WTC11 (cell line): Measurements from ENCODE around the gene ZNG1C. TPM values are rescaled to one million over a fixed set of nuclear protein-coding genes. Genes with fewer than 3 reads are reported as not detected.
"Not testable (repeated sequence)": the region's sequence is repeated elsewhere in the genome, so short reads cannot be mapped to it uniquely, and the experiment has no call there.

Experiments
- ATAC-seq: fragments of 200-7000 bp; cut with Tn5 transposase; 2 replicates; pipeline ENCODE4 v1.10.0; 2021; ENCODE audit warnings: mild to moderate bottlenecking, moderate library complexity
- Bru-seq: library from RNA; stranded (reverse); fragments of 400-500 nt; gene quantifications from one replicate; lab custom pipeline; 2021; lab: Mats Ljungman, UMichigan
- CTCF ChIA-PET: fragments of 300-600 bp; sonication (Branson Sonifier 250); formaldehyde crosslinking; loops from one replicate; lab custom pipeline; 2021; ENCODE audit warnings: antibody characterized with exemption; lab: Charles Lee
- POLR2A ChIA-PET: fragments of 350-600 bp; sonication (Branson Sonifier 250); formaldehyde crosslinking; loops from one replicate; lab custom pipeline; 2021; ENCODE audit warnings: antibody characterized with exemption; lab: Charles Lee
- DNase-seq: peaks from one replicate; pipeline ENCODE4 v3.0.0; 2021; ENCODE audit warnings: low spot score
- H3K27ac Mint-ChIP-seq: 2 replicates; pipeline ENCODE4 v1.8.0; 2021; ENCODE audit warnings: mixed read lengths
- H3K27me3 Mint-ChIP-seq: 2 replicates; pipeline ENCODE4 v1.8.0; 2021; ENCODE audit warnings: low read depth, mild to moderate bottlenecking, moderate library complexity, mixed read lengths
- H3K36me3 Mint-ChIP-seq: 2 replicates; pipeline ENCODE4 v1.8.0; 2021; ENCODE audit warnings: mixed read lengths
- H3K4me1 Mint-ChIP-seq: 2 replicates; pipeline ENCODE4 v1.8.0; 2022; ENCODE audit warnings: mixed read lengths
- H3K4me3 Mint-ChIP-seq: 2 replicates; pipeline ENCODE4 v1.8.0; 2021; ENCODE audit warnings: mild to moderate bottlenecking, moderate library complexity, mixed read lengths
- H3K9me3 Mint-ChIP-seq: 2 replicates; pipeline ENCODE4 v1.8.0; 2021; ENCODE audit warnings: mixed read lengths
- long read RNA-seq, 3 experiments: library from RNA in 1 of 3; library from capped mRNA in 1 of 3; library from polyadenylated mRNA in 1 of 3; unstranded in 2 of 3; stranded (forward) in 1 of 3; transcript quantifications; one replicate each; pipeline ENCODE4 v2.0.0, GENCODE V29; 2021
- total RNA-seq: library from RNA; stranded (reverse); gene quantifications from 3 replicates; pipeline ENCODE4 v1.2.3, GENCODE V29; 2021

Gene ZNG1C
- total RNA-seq (22.2 to 27.4 TPM (median 22.5 TPM) in 3 replicates), Bru-seq, nascent RNA (percentile 66 among the genes with signal in this experiment)
- long read RNA-seq, experiment 1, transcript CBWD3-201 (15 exons, 2,165 nt), result minor isoform, 5 of 70 reads
- long read RNA-seq, experiment 1, transcript CBWD3-206 (3 exons, 1,736 nt), result major isoform, 18 of 70 reads
- long read RNA-seq, experiment 1, partial matches to known transcripts, result 1 of 70 reads
- long read RNA-seq, experiment 1, other reads (novel, unspliced or antisense), result 43 of 70 reads
- long read RNA-seq, experiment 2, transcript CBWD3-206 (3 exons, 1,736 nt), result major isoform, 11 of 17 reads
- long read RNA-seq, experiment 2, partial matches to known transcripts, result 1 of 17 reads
- long read RNA-seq, experiment 2, other reads (novel, unspliced or antisense), result 4 of 17 reads
- long read RNA-seq, experiment 3, transcript CBWD3-206 (3 exons, 1,736 nt), result minor isoform, 14 of 82 reads
- long read RNA-seq, experiment 3, transcript CBWD3-201 (15 exons, 2,165 nt), result major isoform, 19 of 82 reads
- long read RNA-seq, experiment 3, partial matches to known transcripts, result 0 of 82 reads
- long read RNA-seq, experiment 3, other reads (novel, unspliced or antisense), result 46 of 82 reads

DNA sequence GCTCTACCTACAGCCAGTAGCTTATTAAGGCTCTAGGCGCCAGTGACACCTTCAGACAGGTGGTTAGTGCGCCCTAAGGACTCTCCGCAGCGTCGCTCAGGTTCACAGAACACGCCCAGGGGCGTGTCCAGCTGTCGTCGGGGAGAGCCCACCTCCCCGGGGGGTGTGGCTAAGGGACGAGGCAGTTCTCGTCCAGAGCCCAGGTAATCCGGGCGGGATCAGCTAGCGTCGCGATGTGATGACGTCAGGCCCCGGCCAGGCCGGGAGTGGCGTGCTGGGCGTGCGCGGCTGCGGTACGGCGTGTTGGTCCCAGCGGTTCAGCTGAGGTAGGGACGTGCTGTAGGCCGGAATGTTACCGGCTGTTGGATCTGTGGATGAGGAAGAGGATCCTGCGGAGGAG lies at the start of gene ZNG1C:
Gene ZNG1C, plus strand, starts transcription at position 301 of the 400 bp plus-strand sequence. Its CDS starts 49 bp downstream, at position 350.
- POLR2A ChIA-PET, DNase-seq, H3K27me3 Mint-ChIP-seq, H3K27ac Mint-ChIP-seq, H3K9me3 Mint-ChIP-seq, H3K36me3 Mint-ChIP-seq, H3K4me3 Mint-ChIP-seq, H3K4me1 Mint-ChIP-seq, ATAC-seq, CTCF ChIA-PET: not testable (repeated sequence)

DNA sequence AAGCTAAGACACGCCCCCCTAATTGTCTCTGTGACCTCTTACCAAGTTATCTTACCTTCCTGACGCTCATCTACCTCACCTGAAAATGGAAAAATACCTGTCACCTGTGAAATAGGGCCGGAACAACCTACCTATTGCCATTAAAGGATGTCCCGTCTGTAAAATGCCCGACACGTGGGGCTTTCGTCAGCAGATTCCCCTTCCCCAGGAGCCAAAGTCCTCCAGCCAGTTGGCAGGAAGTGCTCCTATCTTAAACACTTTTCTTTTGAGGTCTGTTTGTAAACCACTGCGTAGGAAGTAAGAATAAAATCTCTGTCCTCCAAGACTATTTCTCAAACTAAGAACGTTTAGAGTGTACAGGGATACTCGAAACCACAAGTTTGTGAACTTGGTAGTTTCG lies 654 bp downstream of the ZNG1C start:
- H3K27ac Mint-ChIP-seq, H3K9me3 Mint-ChIP-seq, ATAC-seq, CTCF ChIA-PET, H3K4me1 Mint-ChIP-seq, H3K27me3 Mint-ChIP-seq, H3K36me3 Mint-ChIP-seq, DNase-seq, H3K4me3 Mint-ChIP-seq, POLR2A ChIA-PET: not testable (repeated sequence)

DNA sequence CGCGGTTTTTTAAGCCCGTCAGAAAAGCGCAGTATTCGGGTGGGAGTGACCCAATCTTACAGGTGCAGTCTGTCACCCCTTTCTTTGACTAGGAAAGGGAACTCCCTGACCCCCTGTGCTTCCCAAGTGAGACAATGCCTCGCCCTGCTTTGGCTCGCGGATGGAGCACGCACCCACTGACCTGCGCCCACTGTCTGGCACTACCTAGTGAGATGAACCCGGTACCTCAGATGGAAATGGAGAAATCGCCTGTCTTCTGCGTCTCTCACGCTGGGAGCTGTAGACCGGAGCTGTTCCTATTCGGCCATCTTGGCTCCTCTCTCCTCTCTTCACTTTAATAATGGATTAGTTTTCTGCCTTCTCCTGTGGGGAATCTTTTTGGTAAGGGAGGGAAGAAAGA lies 39.3 kb downstream of the ZNG1C start:
- H3K4me1 Mint-ChIP-seq, H3K27me3 Mint-ChIP-seq, H3K9me3 Mint-ChIP-seq, DNase-seq, H3K36me3 Mint-ChIP-seq, CTCF ChIA-PET, POLR2A ChIA-PET, ATAC-seq, H3K27ac Mint-ChIP-seq: not testable (repeated sequence)
- peak overlapping the region; percentile 69 for H3K4me3 Mint-ChIP-seq

DNA sequence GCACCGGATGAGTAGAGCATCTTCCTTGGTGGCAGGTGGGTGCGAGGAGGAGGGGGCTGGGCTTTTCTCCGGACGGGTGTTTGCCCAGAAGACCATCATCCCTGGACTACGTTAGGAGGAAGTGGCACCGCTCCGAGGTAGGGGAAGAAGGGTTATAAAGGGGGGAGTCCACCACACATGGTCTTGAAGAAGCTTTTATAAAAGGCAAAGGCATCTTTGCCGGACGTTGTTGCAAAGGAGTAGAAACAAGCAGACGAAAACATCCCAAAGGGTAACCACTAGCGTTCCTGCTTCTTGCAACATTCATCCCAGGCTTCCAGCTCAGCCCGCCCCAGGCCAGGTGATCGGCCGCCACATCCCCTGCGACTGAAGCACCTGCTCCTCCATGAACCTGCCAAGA lies 60.8 kb downstream of the ZNG1C start, which contains the start of gene FOXD4L3:
Gene FOXD4L3, plus strand, starts transcription at position 301 of the 400 bp plus-strand sequence. Its CDS starts 85 bp downstream, at position 386.
- POLR2A ChIA-PET, CTCF ChIA-PET, DNase-seq, H3K4me1 Mint-ChIP-seq, H3K9me3 Mint-ChIP-seq, H3K27ac Mint-ChIP-seq, ATAC-seq, H3K36me3 Mint-ChIP-seq, H3K4me3 Mint-ChIP-seq: not testable (repeated sequence)
- peaks cover 44% of the 10 kb centered on the region for H3K27me3 Mint-ChIP-seq

DNA sequence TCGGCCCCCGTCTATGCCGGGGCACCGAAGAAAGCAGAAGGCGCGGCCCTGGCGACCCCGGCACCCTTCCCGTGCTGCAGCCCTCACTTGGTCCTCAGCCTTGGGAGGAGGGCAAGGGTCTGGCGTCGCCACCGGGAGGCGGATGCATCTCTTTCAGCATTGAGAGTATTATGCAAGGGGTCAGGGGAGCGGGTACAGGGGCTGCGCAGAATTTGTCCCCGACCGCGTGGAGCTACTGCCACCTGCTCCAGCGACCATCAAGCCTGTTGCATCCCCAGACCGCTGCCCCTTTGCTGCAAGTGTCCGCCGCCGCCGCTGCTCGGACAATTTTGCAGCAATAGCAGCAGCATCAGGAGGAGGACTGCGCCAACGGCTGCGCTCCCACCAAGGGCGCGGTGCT lies 62.0 kb downstream of the ZNG1C start:
- DNase-seq, H3K9me3 Mint-ChIP-seq: not testable (repeated sequence)

DNA sequence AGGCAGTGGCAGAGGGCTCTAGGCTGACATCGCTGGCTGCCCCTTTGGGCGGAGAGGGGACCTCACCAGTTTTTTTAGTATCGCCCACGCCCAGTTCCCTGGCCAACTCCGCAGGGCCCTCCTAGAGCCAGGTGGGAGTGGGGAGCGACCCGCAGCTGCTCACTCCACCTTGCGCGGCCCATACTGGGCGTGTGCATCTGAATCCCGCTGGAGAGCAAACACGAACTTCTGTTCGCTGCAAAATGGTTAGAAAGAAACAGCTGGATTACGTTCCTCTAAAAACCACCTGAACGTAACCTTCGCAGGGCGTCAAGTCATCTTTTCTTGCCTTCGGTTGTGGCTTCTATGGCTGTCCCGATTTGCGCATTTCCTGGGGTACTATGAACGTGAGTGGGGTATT lies 62.4 kb downstream of the ZNG1C start:
- H3K36me3 Mint-ChIP-seq, H3K27ac Mint-ChIP-seq, ATAC-seq, H3K4me1 Mint-ChIP-seq, CTCF ChIA-PET, POLR2A ChIA-PET, DNase-seq, H3K9me3 Mint-ChIP-seq, H3K4me3 Mint-ChIP-seq: not testable (repeated sequence)
- peaks cover 47% of the 10 kb centered on the region for H3K27me3 Mint-ChIP-seq

More for the DNA sequence above, 62.0 kb downstream of the ZNG1C start:
- H3K36me3 Mint-ChIP-seq, POLR2A ChIA-PET, ATAC-seq, CTCF ChIA-PET, H3K4me1 Mint-ChIP-seq, H3K4me3 Mint-ChIP-seq, H3K27ac Mint-ChIP-seq: not testable (repeated sequence)
- peaks cover 47% of the 10 kb centered on the region for H3K27me3 Mint-ChIP-seq

DNA sequence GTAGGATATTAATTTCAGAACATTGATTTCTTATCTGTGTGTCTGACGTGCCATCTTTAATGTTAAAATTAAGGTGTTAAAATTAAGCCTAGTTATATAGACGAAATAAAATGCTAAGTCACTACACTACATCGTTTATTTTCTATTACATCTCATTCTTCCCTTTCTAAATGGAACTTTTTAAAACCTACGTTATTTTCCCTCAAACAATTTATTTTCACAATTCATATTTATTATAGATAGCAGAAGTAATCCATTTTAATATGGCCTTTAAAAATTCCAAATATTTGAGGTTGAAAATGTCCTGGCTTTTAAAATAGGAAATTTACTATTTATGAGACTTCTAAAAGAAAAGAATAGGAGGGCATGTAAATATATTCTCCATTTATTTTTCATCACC lies 63.0 kb downstream of the ZNG1C start:
- H3K4me1 Mint-ChIP-seq, H3K9me3 Mint-ChIP-seq, H3K4me3 Mint-ChIP-seq, POLR2A ChIA-PET, H3K36me3 Mint-ChIP-seq, ATAC-seq, CTCF ChIA-PET, DNase-seq, H3K27ac Mint-ChIP-seq: not testable (repeated sequence)
- H3K27me3 Mint-ChIP-seq, result peaks cover 47% of the 10 kb centered on the region

DNA sequence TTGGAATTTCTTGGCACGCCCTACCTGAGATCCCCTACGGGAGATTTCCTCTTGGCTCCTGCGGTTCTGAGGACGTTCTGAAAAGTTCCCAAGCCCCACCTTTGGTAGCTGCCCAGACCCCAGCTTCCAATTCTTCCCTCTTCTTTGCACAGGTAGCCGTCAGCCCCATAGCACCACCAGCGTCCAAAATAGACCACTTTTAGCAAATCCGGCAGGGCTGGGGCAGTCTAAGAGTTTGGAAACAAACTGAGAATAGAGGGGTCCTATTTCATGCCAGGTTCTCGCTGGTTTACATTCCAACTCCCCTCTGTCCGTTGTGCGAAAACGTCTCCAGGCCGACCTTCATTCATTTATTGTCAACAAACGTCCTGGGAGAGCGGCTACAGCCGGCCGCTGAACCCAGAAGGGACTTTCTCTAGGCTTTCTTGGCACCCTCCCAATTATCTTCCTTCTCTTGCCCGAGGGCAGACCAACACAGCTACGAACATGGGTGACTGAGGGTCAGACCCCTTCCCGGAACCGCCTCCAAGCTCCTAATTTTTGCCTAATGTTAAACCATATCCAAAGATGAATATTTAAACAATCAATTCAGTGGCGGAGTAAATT lies 64.0 kb downstream of the ZNG1C start:
- H3K36me3 Mint-ChIP-seq, H3K27ac Mint-ChIP-seq, ATAC-seq, DNase-seq, H3K4me1 Mint-ChIP-seq, CTCF ChIA-PET, H3K9me3 Mint-ChIP-seq, POLR2A ChIA-PET, H3K4me3 Mint-ChIP-seq: not testable (repeated sequence)
- H3K27me3 Mint-ChIP-seq, result peaks cover 45% of the 10 kb centered on the region

DNA sequence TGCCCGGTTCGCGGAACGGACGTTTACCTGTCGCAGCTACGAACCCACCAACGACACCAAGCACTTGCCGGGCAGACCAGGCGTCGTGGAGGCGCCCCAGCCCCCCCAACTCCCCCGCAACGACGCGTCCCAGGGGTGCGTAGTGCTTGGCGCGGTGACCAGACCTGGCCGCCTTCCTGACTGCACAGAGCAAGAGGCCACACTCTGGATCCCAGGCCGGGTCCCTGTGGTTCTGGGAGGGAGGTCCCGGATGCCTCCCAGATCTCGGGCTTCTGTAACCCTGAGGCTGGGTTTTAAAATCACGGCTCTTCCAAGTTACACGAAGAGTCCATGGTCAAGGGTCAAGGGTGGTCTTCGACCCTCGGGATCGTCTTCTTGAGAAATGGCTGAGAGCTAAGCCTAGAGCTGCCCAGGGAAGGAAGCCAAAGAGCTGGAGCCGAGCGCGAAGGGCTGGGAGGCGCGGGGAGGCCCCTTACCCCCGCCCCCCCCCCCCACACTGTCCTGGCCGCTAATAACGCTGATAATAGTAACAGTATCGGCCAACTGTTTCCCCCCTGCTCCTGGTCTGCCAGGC lies 64.7 kb downstream of the ZNG1C start:
- H3K36me3 Mint-ChIP-seq, H3K9me3 Mint-ChIP-seq, H3K27ac Mint-ChIP-seq, POLR2A ChIA-PET, CTCF ChIA-PET, H3K4me3 Mint-ChIP-seq, H3K4me1 Mint-ChIP-seq, DNase-seq: not testable (repeated sequence)
- peak; percentile 38 for ATAC-seq
- H3K27me3 Mint-ChIP-seq, result peaks cover 39% of the 10 kb centered on the region

DNA sequence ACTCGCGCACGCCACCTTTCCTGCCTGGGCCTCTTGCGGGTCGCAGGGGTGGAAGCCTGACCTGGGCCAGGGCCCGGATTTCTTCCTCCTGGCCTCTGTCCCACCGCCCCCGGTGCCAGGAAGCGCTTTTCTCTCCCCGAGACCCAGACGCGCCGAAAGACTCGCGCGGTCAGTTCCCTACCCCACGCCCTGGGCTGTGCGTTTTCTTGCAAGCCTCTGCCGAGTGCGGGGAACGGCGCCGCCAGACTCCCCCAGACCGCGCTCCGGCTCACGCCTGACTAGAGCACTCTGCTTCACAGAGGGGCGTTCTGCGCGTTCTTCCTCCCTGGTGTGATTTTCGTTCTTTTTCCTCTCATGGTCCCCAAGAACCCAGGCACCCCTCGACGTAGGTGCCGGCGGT lies 65.3 kb downstream of the ZNG1C start:
- H3K36me3 Mint-ChIP-seq, H3K4me3 Mint-ChIP-seq, POLR2A ChIA-PET, DNase-seq, CTCF ChIA-PET, H3K9me3 Mint-ChIP-seq, H3K4me1 Mint-ChIP-seq, H3K27ac Mint-ChIP-seq: not testable (repeated sequence)
- ATAC-seq, result peak; percentile 46
- peaks cover 42% of the 10 kb centered on the region for H3K27me3 Mint-ChIP-seq

DNA sequence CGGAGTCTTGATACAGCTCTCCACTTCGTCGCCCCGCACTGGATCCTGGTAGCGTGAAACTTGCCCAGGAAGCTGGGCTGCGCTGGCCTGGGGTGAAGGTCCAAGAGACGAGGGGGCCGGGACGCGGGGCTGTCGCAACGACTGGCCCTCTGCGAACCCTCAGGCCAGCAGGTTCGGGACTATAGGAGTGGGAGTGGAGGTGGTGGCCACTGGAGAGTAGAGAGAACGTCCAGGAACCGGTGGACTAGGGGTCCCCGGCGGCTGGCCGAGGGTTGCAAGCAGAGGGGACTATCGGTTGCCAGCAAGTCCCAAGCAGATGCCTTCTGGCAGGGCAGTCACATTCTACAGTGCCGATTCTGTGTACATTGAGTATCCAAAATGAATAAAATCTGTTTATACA lies 65.9 kb downstream of the ZNG1C start:
- POLR2A ChIA-PET, H3K36me3 Mint-ChIP-seq, H3K4me1 Mint-ChIP-seq, CTCF ChIA-PET, H3K9me3 Mint-ChIP-seq, H3K27ac Mint-ChIP-seq, DNase-seq, H3K4me3 Mint-ChIP-seq: not testable (repeated sequence)
- ATAC-seq, result peak; percentile 48; the same call in 1 of the 2 replicates
- H3K27me3 Mint-ChIP-seq, result peaks cover 40% of the 10 kb centered on the region

DNA sequence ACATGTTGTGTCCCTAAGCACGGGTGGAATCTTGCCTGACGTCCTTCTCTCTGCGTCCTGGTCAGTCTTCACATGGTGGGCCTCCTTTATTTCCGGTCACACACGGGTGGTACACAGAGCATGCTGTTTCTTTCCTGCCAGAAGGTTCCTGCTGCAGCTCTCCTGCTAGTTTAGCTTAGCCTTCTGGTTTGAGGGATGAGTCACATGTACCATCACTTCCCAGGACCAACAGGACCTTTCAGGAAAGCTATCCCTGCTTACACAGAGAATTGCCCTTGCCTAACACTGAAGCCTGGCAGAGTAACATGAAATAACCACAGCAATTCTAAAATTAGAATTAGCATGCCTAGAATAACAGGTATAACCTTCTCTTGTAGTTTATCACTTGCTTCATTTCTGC lies 69.4 kb downstream of the ZNG1C start:
- H3K4me3 Mint-ChIP-seq, POLR2A ChIA-PET, H3K36me3 Mint-ChIP-seq, H3K27ac Mint-ChIP-seq, ATAC-seq, DNase-seq, CTCF ChIA-PET, H3K4me1 Mint-ChIP-seq, H3K9me3 Mint-ChIP-seq: not testable (repeated sequence)
- peaks cover 26% of the 10 kb centered on the region for H3K27me3 Mint-ChIP-seq
